ENCODE results near the gene GRK6.
A peak's percentile ranks its signal among the peaks of the same experiment; 100 is the strongest.

The GRK6 gene

GRCh38 chr5:177468685-177469628 is 42.5 kb downstream of the GRK6 start:
- H3K4me3 ChIP-seq (ENCODE audit: low read depth, low read length): no peak overlapping the region

GRCh38 chr5:177469750-177470525 is 43.5 kb downstream of the GRK6 start:
- H3K4me3 ChIP-seq (ENCODE audit: low read depth, low read length): no peak overlapping the region

GRCh38 chr5:177470759-177471536 is 44.5 kb downstream of the GRK6 start:
- no peak overlapping the region for H3K4me3 ChIP-seq (ENCODE audit: low read depth, low read length)

- H3K4me3 ChIP-seq (ENCODE audit: low read depth, low read length): peak overlapping the region; percentile 57
Measured at GRCh38 chr5:177471610-177472356, 45.3 kb downstream of the GRK6 start.

GRCh38 chr5:177472460-177473442 is 46.3 kb downstream of the GRK6 start:
- peak overlapping the region; percentile 57 for H3K4me3 ChIP-seq (ENCODE audit: low read depth, low read length)

- peak within 1 kb of the TSS; percentile 57 for H3K4me3 ChIP-seq (ENCODE audit: low read depth, low read length)
Measured at GRCh38 chr5:177473443-177474001, 47.0 kb downstream of the GRK6 start, which contains the start of gene DBN1. Gene DBN1 (minus strand): TSS chr5:177473634. CDS start chr5:177473521, 113 bp downstream.

GRCh38 chr5:177474002-177474476 is 47.6 kb downstream of the GRK6 start:
- no peak overlapping the region for H3K4me3 ChIP-seq (ENCODE audit: low read depth, low read length)

- H3K4me3 ChIP-seq (ENCODE audit: low read depth, low read length): no peak overlapping the region
Measured at GRCh38 chr5:177474846-177475562, 48.5 kb downstream of the GRK6 start.

- H3K4me3 ChIP-seq (ENCODE audit: low read depth, low read length): no peak overlapping the region
Measured at GRCh38 chr5:177475563-177476427, 49.3 kb downstream of the GRK6 start.

- no peak overlapping the region for H3K4me3 ChIP-seq (ENCODE audit: low read depth, low read length)
Measured at GRCh38 chr5:177476531-177477233, 50.2 kb downstream of the GRK6 start.

GRCh38 chr5:177477701-177478477 is 51.4 kb downstream of the GRK6 start:
- H3K4me3 ChIP-seq (ENCODE audit: low read depth, low read length): no peak overlapping the region

GRCh38 chr5:177478711-177479646 is 52.5 kb downstream of the GRK6 start:
- no peak overlapping the region for H3K4me3 ChIP-seq (ENCODE audit: low read depth, low read length)

GRCh38 chr5:177479774-177480173 is 53.3 kb downstream of the GRK6 start:
- H3K4me3 ChIP-seq (ENCODE audit: low read depth, low read length): no peak overlapping the region

- no peak overlapping the region for H3K4me3 ChIP-seq (ENCODE audit: low read depth, low read length)
Measured at GRCh38 chr5:177482359-177482795, 55.9 kb downstream of the GRK6 start.

Data from iPS-11a (cell line).